Vagina (tissue), 2 donors: Measurements from ENCODE around the gene EXD3. TPM values are rescaled to one million over a fixed set of nuclear protein-coding genes. Genes with fewer than 3 reads are reported as not detected.

Experiments used
- DNase-seq, 2 donors: peaks; one replicate each; pipeline ENCODE4 v3.0.0-alpha.2; 2017; ENCODE audit errors: extremely low spot score in 2 of 2
- H3K27ac ChIP-seq: fragments of 200-600 bp; sonication (generic); one replicate; pipeline ENCODE4 v1.5.1; 2019
- H3K27me3 ChIP-seq: fragments of 200-600 bp; sonication (generic); one replicate; pipeline ENCODE4 v1.5.1; 2019
- H3K36me3 ChIP-seq, 2 donors: fragments of 200-600 bp; sonication (generic); one replicate each; pipeline ENCODE4 v1.5.1; 2017 to 2019
- H3K4me1 ChIP-seq: fragments of 200-600 bp; sonication (generic); one replicate; pipeline ENCODE4 v1.5.1; 2019
- H3K4me3 ChIP-seq, 2 donors: fragments of 200-600 bp; sonication (generic); 1 replicate in 1 of 2; 2 replicates in 1 of 2; pipeline ENCODE4 v1.5.1; 2016 to 2019
- H3K9me3 ChIP-seq: fragments of 200-600 bp; sonication (generic); one replicate; pipeline ENCODE4 v1.5.1; 2019
- POLR2A ChIP-seq, 2 donors: fragments of 450-650 bp; IDR thresholded peaks; one replicate each; pipeline ENCODE4 v1.6.1; 2017; ENCODE audit warnings: antibody characterized with exemption in 2 of 2, mild to moderate bottlenecking in 2 of 2, moderate library complexity in 2 of 2
- POLR2AphosphoS5 ChIP-seq, 2 donors: sonication (generic); formaldehyde crosslinking; IDR thresholded peaks; one replicate each; pipeline ENCODE4 v1.9.0; 2017; ENCODE audit warnings: antibody characterized with exemption in 2 of 2, mild to moderate bottlenecking in 2 of 2, low read depth in 1 of 2; ENCODE audit not compliant: insufficient read depth in 1 of 2
- intact Hi-C: fragments of 100-400 bp; cut with DNase I; formaldehyde crosslinking; loops from one replicate; pipeline ENCODE4 v1.15.1; 2023
- total RNA-seq: library from RNA; depleted of rRNA; stranded (reverse); fragments of >200 nt; gene quantifications from one replicate; pipeline ENCODE4 v1.2.3, GENCODE V29; 2016
- TF ChIP-seq, protein P1 (sequence below), 3 experiments: fragments of 450-650 bp in 2 of 3; fragments of 200-600 bp in 1 of 3; sonication (generic) in 1 of 3; IDR thresholded peaks; one replicate each; pipeline ENCODE4 v1.5.1; 2017 to 2019; ENCODE audit warnings: antibody characterized with exemption in 3 of 3, mild to moderate bottlenecking in 2 of 3, moderate library complexity in 2 of 3

Gene EXD3
- total RNA-seq, 1 donor from 2014 or later = 35.6 TPM

GRCh38 chr9:137277329-137278041, 145.5 kb downstream of the EXD3 start, which contains the start of gene TOR4A:
TOR4A (plus strand) TSS chr9:137277726; CDS start chr9:137278690, 964 bp downstream.
- Histone ChIP-seq H3K36me3 (peaks cover 0 to 5% of the 10 kb centered on the region in 2 donors), H3K4me3 (peak within 1 kb of the TSS; percentile 46 to 63), H3K9me3 (no peaks in the 10 kb centered on the region), H3K4me1 (peaks cover 50% of the 10 kb centered on the region), H3K27ac (peak within 1 kb of the TSS; percentile 78), H3K27me3 (no peaks in the 10 kb centered on the region)
- TF ChIP-seq POLR2AphosphoS5 (IDR thresholded peaks at IDR 0.05; ENCODE audit: insufficient read depth in 1 of 2, low read depth in 1 of 2) (peak in 1 of 2 donors; percentile 73), POLR2A (IDR thresholded peaks at IDR 0.05) (no peak)
- TF ChIP-seq, protein P1, sequence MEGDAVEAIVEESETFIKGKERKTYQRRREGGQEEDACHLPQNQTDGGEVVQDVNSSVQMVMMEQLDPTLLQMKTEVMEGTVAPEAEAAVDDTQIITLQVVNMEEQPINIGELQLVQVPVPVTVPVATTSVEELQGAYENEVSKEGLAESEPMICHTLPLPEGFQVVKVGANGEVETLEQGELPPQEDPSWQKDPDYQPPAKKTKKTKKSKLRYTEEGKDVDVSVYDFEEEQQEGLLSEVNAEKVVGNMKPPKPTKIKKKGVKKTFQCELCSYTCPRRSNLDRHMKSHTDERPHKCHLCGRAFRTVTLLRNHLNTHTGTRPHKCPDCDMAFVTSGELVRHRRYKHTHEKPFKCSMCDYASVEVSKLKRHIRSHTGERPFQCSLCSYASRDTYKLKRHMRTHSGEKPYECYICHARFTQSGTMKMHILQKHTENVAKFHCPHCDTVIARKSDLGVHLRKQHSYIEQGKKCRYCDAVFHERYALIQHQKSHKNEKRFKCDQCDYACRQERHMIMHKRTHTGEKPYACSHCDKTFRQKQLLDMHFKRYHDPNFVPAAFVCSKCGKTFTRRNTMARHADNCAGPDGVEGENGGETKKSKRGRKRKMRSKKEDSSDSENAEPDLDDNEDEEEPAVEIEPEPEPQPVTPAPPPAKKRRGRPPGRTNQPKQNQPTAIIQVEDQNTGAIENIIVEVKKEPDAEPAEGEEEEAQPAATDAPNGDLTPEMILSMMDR (IDR thresholded peaks at IDR 0.05) = no peak
- DNase-seq = peak in 1 of 2 donors; percentile 88
- intact Hi-C loops = no loop called here

- Histone ChIP-seq H3K27me3 (no peaks in the 10 kb centered on the region), H3K9me3 (no peaks in the 10 kb centered on the region), H3K4me3 (peak overlapping the region; percentile 46 to 63), H3K36me3 (peaks cover 0 to 11% of the 10 kb centered on the region in 2 donors), H3K27ac (peak overlapping the region; percentile 78), H3K4me1 (peaks cover 50% of the 10 kb centered on the region)
- intact Hi-C loops = no loop called here
- TF ChIP-seq POLR2AphosphoS5 (IDR thresholded peaks at IDR 0.05; ENCODE audit: insufficient read depth in 1 of 2, low read depth in 1 of 2) = no peak
- TF ChIP-seq POLR2A (IDR thresholded peaks at IDR 0.05) = no peak
- TF ChIP-seq, protein P1 (IDR thresholded peaks at IDR 0.05) = no peak
- peak in 1 of 2 donors; percentile 86 for DNase-seq
Observed at GRCh38 chr9:137276473-137277328, 146.3 kb downstream of the EXD3 start.

DNA sequence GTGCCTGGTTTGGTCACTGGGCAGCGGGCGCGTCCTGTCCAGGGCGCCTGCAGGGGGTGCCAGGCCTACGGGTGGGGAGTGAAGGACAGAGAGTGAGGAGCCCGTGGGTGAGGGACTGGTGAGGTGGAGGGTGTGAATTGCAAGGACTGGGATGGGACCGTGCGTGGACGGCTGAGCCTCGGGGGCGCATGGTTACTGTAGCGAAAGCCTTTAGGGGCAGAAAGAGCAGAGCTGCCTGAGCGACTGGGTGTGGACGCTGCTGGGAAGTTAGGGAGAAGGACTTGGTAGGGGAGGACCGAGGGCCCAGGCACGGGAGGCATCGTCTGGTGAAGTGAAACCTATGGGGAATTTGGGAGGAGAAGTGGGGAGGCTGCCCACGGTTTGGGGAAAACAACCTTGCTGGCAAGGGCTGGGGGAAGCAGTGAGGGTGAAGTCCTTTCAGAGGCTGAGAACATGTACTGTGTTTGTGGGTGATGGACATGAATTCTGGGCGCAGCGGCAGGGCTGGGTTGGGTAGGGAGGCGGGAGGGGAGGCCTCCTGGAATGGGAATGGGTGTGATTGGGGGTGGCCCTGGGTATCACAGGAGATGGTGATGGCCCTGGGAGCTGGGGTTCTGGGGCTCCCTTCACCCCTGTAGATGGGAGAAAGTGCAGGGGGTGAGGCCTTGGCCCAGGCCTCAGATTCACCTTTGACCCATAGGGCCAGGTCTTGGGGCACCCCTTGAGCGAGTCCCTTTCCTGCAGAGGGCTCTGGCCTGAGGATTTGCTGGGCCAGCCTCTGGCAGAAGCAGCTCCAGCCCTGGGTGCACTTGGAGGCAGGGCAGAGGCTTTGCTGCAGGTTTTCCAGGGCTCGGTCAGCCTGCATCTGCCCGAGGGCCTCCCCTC, 147.1 kb downstream of the EXD3 start:
- intact Hi-C loops = no loop called here
- H3K27ac ChIP-seq = no peak overlapping the region
- H3K4me3 ChIP-seq = no peak overlapping the region
- H3K9me3 ChIP-seq = no peaks in the 10 kb centered on the region
- peaks cover 0 to 11% of the 10 kb centered on the region in 2 donors for H3K36me3 ChIP-seq
- peaks cover 44% of the 10 kb centered on the region for H3K4me1 ChIP-seq
- H3K27me3 ChIP-seq = no peaks in the 10 kb centered on the region
- TF ChIP-seq POLR2AphosphoS5 (IDR thresholded peaks at IDR 0.05; ENCODE audit: insufficient read depth in 1 of 2, low read depth in 1 of 2) (no peak), POLR2A (IDR thresholded peaks at IDR 0.05) (no peak)
- TF ChIP-seq, protein P1 (IDR thresholded peaks at IDR 0.05) = no peak
- peak in 1 of 2 donors; percentile 83 for DNase-seq

GRCh38 chr9:137275203-137275587, 147.8 kb downstream of the EXD3 start:
- H3K27ac ChIP-seq = no peak overlapping the region
- no peaks in the 10 kb centered on the region for H3K27me3 ChIP-seq
- peaks cover 39% of the 10 kb centered on the region for H3K4me1 ChIP-seq
- no peak for TF ChIP-seq POLR2A (IDR thresholded peaks at IDR 0.05)
- no peak for DNase-seq
- H3K4me3 ChIP-seq = no peak overlapping the region
- intact Hi-C loops = no loop called here
- no peaks in the 10 kb centered on the region for H3K9me3 ChIP-seq
- peaks cover 0 to 11% of the 10 kb centered on the region in 2 donors for H3K36me3 ChIP-seq
